GM19328 (cell line): ENCODE data around the gene FASN.

ENCODE experiments used
- ATAC-seq: cut with Tn5 transposase; IDR thresholded peaks from one replicate; pipeline ENCODE4 v1.9.1; 2021; ENCODE audit warnings: mild to moderate bottlenecking, moderate library complexity; ENCODE audit not compliant: unreplicated experiment

The FASN gene

DNA sequence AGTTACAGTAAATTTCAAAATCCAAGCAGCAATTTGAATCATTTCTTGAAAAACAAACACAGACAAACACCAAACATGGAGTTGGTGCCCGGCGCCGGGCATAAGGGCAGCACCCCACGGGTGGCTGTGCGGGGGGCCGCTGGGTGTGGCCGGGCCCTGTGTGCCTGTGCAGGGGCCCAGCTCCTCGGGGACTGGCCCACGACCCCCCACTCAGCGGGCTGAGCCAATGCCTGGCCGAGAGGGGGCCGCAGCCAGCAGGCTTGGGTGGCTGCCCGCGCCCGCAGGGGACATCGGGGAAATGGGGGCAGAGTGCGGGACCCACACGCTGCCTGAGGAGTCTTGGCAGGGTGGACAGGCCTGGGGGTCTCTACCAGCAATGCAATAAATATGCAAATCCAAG is 19.6 kb downstream of the FASN start:
- no peak for ATAC-seq

DNA sequence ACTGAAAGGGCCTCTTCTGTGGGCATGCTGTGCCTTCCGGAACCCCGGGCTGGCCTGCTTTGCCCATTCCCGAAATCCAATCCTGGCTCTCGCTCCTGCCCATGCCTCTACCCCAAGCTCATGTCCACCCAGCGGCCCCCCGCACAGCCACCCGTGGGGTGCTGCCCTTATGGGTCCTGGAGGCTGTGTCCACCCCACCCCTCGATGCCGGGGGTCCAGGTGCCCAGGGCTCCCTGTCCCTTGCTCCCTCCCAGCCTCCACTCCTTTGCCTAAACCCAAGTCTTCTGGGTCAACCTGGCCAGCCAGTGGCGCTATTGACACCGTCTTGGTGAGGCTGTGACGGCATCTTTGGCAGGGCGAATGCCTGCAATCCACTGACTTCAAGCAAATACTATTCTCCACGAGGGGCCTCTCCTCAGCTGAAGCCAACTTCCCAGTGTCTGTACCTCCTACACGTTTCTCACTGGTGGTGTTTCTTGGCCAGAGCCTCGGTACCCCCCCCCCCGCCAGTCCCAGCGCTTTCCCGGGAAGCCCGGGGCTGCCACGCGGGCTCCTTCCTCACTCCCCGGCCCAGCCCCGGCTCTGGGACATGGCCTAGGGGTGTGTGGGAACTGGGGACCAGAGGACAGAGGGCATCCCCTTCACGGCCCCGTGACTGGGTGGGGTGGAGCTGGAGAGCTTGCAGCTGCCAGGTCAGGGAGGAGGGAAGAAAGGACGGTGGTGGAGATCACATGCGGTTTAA is 20.2 kb downstream of the FASN start:
- no peak for ATAC-seq

DNA sequence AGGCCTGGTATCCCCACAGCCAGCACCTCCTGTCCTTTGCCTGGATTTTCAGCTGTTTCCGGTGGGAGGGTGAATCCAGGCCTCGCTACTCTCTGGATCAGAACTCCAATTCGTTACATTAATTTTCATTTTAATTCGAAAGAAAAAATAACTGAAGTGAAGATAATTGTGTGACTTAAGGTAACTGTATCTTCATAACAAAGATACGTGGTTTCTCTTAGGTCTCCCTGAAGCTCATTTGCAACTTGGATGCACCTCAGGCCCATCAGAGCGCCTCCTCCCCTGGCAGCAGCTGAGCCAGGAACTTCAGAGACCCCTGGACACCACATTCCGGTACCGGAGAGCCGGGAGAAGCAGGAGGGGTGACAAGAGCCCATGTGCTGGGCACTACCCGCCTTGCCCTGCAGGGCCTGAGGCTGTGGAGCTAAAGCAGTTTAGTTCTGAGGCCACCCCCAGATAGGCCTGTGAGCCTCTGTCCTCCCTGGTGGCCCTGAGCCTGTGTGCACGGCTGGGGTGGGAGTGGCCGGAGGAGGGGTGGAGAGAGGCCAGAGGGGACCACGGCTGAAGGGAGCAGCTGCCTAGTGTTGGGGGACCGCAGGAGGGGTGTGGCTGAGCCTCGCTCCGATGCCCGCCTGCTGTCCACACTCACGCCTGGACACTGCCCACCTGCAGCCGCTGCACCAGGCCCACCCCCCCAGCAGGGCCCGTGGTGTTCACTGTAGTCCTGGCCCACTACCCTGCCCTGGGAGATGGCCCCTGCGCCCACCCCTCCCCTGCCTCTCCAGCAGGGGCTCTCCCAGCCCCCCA is 21.0 kb downstream of the FASN start:
- ATAC-seq: no peak

GRCh38 chr17:82076018-82076784 is 21.8 kb downstream of the FASN start:
- no peak for ATAC-seq

DNA sequence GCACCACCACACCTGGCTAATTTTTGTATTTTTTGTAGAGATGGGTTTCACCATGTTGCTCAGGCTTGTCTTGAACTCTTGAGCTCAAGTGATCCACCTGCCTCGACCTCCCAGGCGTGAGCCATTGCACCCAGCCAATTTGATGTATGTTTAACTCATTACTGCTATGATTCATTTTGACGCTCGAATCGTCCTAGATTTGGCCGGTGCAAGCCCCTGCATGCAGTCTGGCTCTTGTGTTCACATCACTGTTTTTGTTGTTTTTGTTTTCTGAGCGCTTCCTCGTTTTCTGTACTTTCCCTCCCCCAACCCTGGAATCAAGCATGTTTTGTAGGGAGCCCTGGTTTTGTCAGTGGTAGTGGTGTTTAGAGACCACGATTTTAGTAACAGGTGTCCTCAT is 24.6 kb downstream of the FASN start:
- no peak for ATAC-seq

DNA sequence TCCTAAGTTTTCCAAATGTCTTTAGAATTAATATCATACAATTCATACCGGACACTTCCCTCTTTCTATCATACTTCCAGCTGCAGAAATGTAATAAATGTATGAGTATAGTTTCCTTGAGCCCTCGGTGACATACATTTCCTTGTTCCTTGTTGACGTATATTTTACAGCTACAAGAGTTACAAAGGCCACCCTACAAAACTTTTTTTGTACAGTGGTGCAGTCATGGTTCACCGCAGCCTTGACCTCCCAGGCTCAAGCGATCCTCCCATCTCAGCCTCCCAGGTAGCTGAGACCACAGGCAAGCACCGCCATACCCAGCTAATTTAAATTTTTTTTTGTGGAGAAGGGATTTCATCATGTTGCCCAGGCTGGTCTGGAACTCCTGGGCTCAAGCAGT is 25.2 kb downstream of the FASN start:
- ATAC-seq: no peak

- no peak for ATAC-seq
Observed at GRCh38 chr17:82070611-82071010, 27.4 kb downstream of the FASN start.

DNA sequence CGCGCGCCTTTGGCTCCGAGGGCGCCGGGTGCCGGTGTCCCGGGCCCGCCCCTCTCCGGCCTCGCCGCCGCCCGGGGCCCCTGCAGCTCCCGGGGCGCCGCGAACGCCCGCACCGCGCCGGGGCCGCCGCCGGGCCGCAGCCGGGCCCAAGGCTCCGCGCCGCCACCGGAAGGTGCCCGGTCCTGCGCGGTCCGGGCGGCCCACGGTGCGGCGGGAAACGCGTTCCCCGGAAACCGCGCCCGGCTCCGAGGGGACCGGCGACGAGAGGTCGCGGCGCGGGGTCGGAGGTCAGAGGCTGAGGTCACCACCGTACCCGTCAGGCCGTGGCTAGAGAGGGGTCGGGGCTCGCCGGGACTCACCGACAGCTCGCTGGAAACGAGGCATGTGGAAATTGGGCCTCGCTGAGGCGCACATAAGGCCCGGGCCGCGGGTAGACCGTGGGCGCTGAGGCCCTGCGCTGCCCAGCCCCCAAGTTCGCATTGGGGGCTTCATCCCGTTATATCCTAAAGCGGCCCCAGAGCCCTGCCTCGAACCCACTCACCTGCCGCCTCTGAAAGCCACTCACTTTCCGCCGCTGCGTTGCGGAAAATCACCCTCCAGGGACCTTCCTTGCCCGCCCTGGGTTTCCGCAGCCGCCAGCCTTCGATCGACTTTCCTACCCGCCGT is 32.3 kb downstream of the FASN start, which contains the start of gene DUS1L:
Gene DUS1L (minus strand): TSS at position 167 of the 666 bp plus-strand sequence. CDS start 745 bp downstream, outside the sequence.
- ATAC-seq: peak; percentile 60

GRCh38 chr17:82065193-82065637 is 32.8 kb downstream of the FASN start:
- ATAC-seq: peak; percentile 20

DNA sequence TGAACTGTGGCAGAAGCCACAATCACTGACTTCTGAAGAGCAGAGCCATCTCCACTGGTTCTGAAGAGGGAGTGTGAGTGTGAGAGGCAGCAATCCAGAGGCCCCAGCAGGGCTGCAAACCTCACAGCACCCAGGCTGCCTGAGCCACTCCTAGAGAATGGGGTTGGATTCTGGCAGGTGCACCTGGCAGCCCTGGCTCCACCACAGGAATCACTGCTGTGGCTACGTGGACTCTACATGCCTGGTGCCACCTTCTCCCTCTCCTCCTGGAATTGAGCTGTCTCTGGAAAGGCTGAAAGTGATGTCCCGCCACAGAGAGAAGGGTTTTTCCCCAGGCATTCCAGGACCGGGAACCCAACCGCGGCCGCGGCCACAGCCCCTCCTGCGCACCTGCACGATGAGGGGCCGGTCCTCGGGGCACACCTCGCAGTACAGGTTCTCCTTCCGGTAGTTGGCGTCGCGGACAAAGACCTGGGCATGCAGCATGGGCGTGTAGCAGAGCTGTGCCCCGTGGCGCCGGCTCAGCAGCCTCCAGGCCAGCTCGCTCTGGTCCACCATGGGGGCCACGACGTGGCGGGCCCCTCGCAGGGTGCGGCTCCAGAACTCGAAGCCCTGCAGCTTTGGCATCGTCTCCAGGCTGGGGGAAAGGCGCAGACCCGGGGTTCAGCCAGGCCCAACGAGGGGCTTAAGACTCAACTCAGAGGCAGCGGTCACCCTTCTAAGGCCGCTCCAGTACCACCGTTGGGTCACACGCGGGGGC is 33.4 kb downstream of the FASN start:
- ATAC-seq: no peak

GRCh38 chr17:82063424-82064415 is 34.3 kb downstream of the FASN start:
- no peak for ATAC-seq

- ATAC-seq: no peak
Observed at GRCh38 chr17:82062984-82063368, 35.1 kb downstream of the FASN start.

- ATAC-seq: no peak
Observed at GRCh38 chr17:82062076-82062983, 35.7 kb downstream of the FASN start.

DNA sequence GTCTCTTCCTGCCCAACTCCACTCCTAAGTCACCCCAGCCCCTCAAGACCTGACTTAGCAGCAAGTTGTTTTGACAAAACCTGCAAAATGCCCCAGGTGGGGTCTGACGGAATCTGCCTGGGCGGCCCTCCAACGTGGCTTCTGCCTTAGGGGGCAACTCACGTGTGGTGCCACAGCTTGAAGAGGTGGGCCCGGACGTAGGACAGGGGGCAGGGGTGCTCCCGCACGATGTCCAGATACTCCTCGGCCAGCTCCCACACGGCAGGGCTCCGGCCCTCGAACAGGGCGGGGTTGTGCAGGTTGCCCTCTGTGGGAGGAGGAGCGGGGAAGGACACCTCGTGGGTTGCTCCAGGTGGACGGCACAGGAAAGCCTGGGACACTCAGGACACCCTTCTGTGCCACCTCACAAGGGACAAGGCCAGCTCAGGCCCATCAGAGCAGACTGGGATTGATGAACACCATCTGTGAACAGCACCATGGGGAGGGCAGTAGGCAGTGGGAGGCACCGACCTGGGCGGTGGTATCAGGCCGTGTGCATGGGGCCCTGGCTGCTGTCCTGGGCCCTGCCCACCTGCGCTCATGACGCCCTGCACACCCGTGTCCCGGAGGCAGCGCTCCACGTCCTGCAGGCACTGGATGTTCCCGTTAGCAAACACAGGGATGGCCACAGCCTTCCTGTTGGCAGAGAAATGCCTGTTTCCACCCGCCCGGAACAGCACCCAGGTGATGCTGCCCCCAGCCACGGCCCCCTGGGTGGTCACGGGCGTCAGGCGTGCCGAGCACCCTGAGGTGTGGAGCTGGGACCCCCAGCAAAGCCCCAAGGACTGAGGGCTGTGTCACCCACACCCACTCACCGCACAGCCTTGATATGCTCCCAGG is 36.8 kb downstream of the FASN start:
- ATAC-seq: no peak

DNA sequence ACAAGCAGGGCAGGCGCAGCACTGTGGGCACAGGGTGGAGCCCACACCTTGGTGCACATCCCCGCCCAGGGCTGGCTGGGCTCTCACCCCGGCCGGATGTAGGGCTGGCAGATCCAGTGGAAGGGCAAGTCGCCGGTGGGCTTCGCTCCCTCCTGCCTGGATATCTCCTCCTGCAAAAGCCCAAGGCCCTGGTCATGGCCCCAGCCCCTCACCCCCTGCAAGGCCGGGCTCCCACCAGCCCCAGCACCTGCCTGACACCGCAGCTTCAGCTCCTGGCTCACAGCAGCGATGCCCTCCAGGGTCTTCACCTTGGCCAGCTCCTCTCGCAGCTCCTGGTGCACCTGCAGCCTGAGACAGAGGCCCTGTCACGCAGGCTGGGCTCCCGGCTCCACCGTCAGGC is 37.4 kb downstream of the FASN start:
- no peak for ATAC-seq

DNA sequence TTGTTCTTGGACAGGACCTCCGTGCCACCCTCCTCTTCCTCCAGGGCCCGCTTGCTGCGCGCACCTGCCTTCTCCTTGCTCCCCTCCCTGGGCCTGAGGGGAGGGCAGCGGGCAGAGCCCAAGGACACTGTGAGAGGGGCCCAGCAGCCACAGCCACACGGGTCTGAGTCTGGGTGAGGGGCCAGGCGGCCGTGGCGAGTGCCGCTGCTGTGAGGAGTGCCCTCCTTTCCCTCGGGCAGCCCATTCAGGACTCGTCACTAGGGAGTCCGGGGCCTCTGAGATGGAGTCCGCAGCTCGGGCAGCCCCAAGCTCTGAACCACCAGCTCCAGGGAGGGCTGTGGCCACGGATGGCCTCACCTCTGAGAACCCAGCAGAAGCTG is 38.0 kb downstream of the FASN start:
- ATAC-seq: no peak
